GM15510 (cell line): ENCODE measurements around the gene SOST.
A peak's percentile ranks its signal among the peaks of the same experiment; 100 is the strongest.

Experiments used
- POLR2A ChIP-seq: IDR thresholded peaks from 3 replicates; pipeline ENCODE4 v1.6.1; 2011; ENCODE audit warnings: borderline replicate concordance; ENCODE audit not compliant: insufficient read length; ENCODE audit errors: extremely low read depth

Gene SOST

GRCh38 chr17:43722870-43723665 lies 35.5 kb downstream of the SOST start:
- no peak for TF ChIP-seq POLR2A

- TF ChIP-seq POLR2A, result no peak
Measured at GRCh38 chr17:43722269-43722619, 36.3 kb downstream of the SOST start.

GRCh38 chr17:43721537-43722268 lies 36.9 kb downstream of the SOST start:
- no peak for TF ChIP-seq POLR2A

GRCh38 chr17:43720311-43721060 lies 38.1 kb downstream of the SOST start:
- peak; percentile 74 for TF ChIP-seq POLR2A

- TF ChIP-seq POLR2A, result no peak
Measured at GRCh38 chr17:43719578-43719977, 39.0 kb downstream of the SOST start.

- TF ChIP-seq POLR2A, result no peak
Measured at GRCh38 chr17:43718544-43718943, 40.0 kb downstream of the SOST start.

GRCh38 chr17:43717913-43718312 lies 40.7 kb downstream of the SOST start:
- no peak for TF ChIP-seq POLR2A

GRCh38 chr17:43714465-43715149 lies 44.0 kb downstream of the SOST start:
- TF ChIP-seq POLR2A, result no peak

GRCh38 chr17:43713494-43714162 lies 45.0 kb downstream of the SOST start:
- peak; percentile 17 for TF ChIP-seq POLR2A

GRCh38 chr17:43712397-43712796 lies 46.2 kb downstream of the SOST start:
- no peak for TF ChIP-seq POLR2A

GRCh38 chr17:43710101-43710500 lies 48.5 kb downstream of the SOST start:
- no peak for TF ChIP-seq POLR2A

- no peak for TF ChIP-seq POLR2A
Measured at GRCh38 chr17:43709210-43709609, 49.4 kb downstream of the SOST start.

GRCh38 chr17:43707184-43707583 lies 51.4 kb downstream of the SOST start:
- no peak for TF ChIP-seq POLR2A

- TF ChIP-seq POLR2A, result no peak
Measured at GRCh38 chr17:43706235-43706634, 52.4 kb downstream of the SOST start.
